Measurements from ENCODE around the gene SLC52A3. TPM values are rescaled to one million over a fixed set of nuclear protein-coding genes. Genes with fewer than 3 reads are reported as not detected.
"Not testable (repeated sequence)": the region's sequence is repeated elsewhere in the genome, so short reads cannot be mapped to it uniquely, and the experiment has no call there.

Gene SLC52A3
- total RNA-seq = 1.4 TPM

- ATAC-seq (no peak), DNase-seq (ENCODE audit: low spot score) (no peak)
- intact Hi-C loops (cut with DNase I) = no loop called here
These were observed at the start of gene SLC52A3 for GRCh38 chr20:768426-768978. SLC52A3 (minus strand) TSS chr20:768500; CDS start chr20:765774, 2,726 bp downstream.

GRCh38 chr20:815914-816606 is 47.8 kb upstream of the SLC52A3 start:
- DNase-seq (ENCODE audit: low spot score) (peak; percentile 75), ATAC-seq (peak; percentile 61)
- intact Hi-C loops (cut with DNase I) = no loop called here

- ATAC-seq (no peak), DNase-seq (ENCODE audit: low spot score) (no peak)
- intact Hi-C loops (cut with DNase I) = no loop called here
These were observed 46.9 kb upstream of the SLC52A3 start for GRCh38 chr20:815226-815625.

- intact Hi-C loops (cut with DNase I) = no loop called here
- ATAC-seq = no peak
These were observed 45.1 kb upstream of the SLC52A3 start for GRCh38 chr20:813390-813789.

GRCh38 chr20:812435-812814 is 44.1 kb upstream of the SLC52A3 start:
- intact Hi-C loops (cut with DNase I); DNase-seq (ENCODE audit: low spot score); ATAC-seq: not testable (repeated sequence)

More at GRCh38 chr20:813390-813789, 45.1 kb upstream of the SLC52A3 start:
- DNase-seq (ENCODE audit: low spot score) = no peak

- DNase-seq (ENCODE audit: low spot score); intact Hi-C loops (cut with DNase I); ATAC-seq: not testable (repeated sequence)
These were observed 43.6 kb upstream of the SLC52A3 start for GRCh38 chr20:811776-812434.

GRCh38 chr20:805713-806112 is 37.4 kb upstream of the SLC52A3 start:
- intact Hi-C loops (cut with DNase I) = no loop called here
- ATAC-seq (no peak), DNase-seq (ENCODE audit: low spot score) (no peak)

- ATAC-seq (no peak), DNase-seq (ENCODE audit: low spot score) (no peak)
- intact Hi-C loops (cut with DNase I) = no loop called here
These were observed 33.4 kb upstream of the SLC52A3 start for GRCh38 chr20:801678-802077.

- ATAC-seq; DNase-seq (ENCODE audit: low spot score); intact Hi-C loops (cut with DNase I): not testable (repeated sequence)
These were observed 31.7 kb upstream of the SLC52A3 start for GRCh38 chr20:800026-800425.

GRCh38 chr20:798746-799145 is 30.4 kb upstream of the SLC52A3 start:
- DNase-seq (ENCODE audit: low spot score); ATAC-seq; intact Hi-C loops (cut with DNase I): not testable (repeated sequence)

- intact Hi-C loops (cut with DNase I) = no loop called here
- ATAC-seq = no peak
- no peak for DNase-seq (ENCODE audit: low spot score)
These were observed 28.6 kb upstream of the SLC52A3 start for GRCh38 chr20:796921-797320.

GRCh38 chr20:792248-792647 is 23.9 kb upstream of the SLC52A3 start:
- no peak for DNase-seq (ENCODE audit: low spot score)
- intact Hi-C loops (cut with DNase I) = no loop called here
- ATAC-seq = no peak

- DNase-seq (ENCODE audit: low spot score) = no peak
- no peak for ATAC-seq
- intact Hi-C loops (cut with DNase I) = no loop called here
These were observed 22.8 kb upstream of the SLC52A3 start for GRCh38 chr20:791056-791455.

- intact Hi-C loops (cut with DNase I) = no loop called here
- no peak for DNase-seq (ENCODE audit: low spot score)
- no peak for ATAC-seq
These were observed 19.5 kb upstream of the SLC52A3 start for GRCh38 chr20:787825-788224.

- DNase-seq (ENCODE audit: low spot score) = no peak
- ATAC-seq = no peak
- intact Hi-C loops (cut with DNase I) = no loop called here
These were observed 11.5 kb upstream of the SLC52A3 start for GRCh38 chr20:779771-780170.

- no peak for ATAC-seq
- DNase-seq (ENCODE audit: low spot score) = no peak
- intact Hi-C loops (cut with DNase I) = no loop called here
These were observed 7.9 kb upstream of the SLC52A3 start for GRCh38 chr20:776165-776564.

- no peak for DNase-seq (ENCODE audit: low spot score)
- ATAC-seq = no peak
- intact Hi-C loops (cut with DNase I) = no loop called here
These were observed 7.4 kb upstream of the SLC52A3 start for GRCh38 chr20:775679-776135.

GRCh38 chr20:774660-775057 is 6.4 kb upstream of the SLC52A3 start:
- intact Hi-C loops (cut with DNase I) = no loop called here
- no peak for ATAC-seq
- DNase-seq (ENCODE audit: low spot score) = no peak

GRCh38 chr20:774016-774659 is 5.8 kb upstream of the SLC52A3 start:
- DNase-seq (ENCODE audit: low spot score) = no peak
- intact Hi-C loops (cut with DNase I) = no loop called here
- no peak for ATAC-seq

GRCh38 chr20:772806-773205 is 4.5 kb upstream of the SLC52A3 start:
- no peak for ATAC-seq

More at GRCh38 chr20:772806-773205, 4.5 kb upstream of the SLC52A3 start:
- intact Hi-C loops (cut with DNase I) = no loop called here
- DNase-seq (ENCODE audit: low spot score) = no peak

Data from sciatic nerve (tissue), 2 donors.